Uterus (tissue), 4 donors: ENCODE results near the gene NPHP4. TPM values are rescaled to one million over a fixed set of nuclear protein-coding genes. Genes with fewer than 3 reads are reported as not detected.

Experiments
- DNase-seq, 2 donors: peaks; one replicate each; pipeline ENCODE4 v3.0.0-alpha.2; 2019 to 2020
- H3K27ac ChIP-seq, 2 donors: fragments of 200-600 bp; sonication (generic); 1 replicate in 1 of 2; 2 replicates in 1 of 2; pipeline ENCODE4 v1.5.1; 2016 to 2018
- H3K27me3 ChIP-seq, 2 donors: fragments of 200-600 bp; sonication (generic); one replicate each; pipeline ENCODE4 v1.5.1; 2018 to 2019; ENCODE audit warnings: control low read depth in 1 of 2
- H3K36me3 ChIP-seq, 2 donors: fragments of 200-600 bp; sonication (generic); one replicate each; pipeline ENCODE4 v1.5.1; 2019; ENCODE audit warnings: control low read depth in 1 of 2
- H3K4me1 ChIP-seq, 2 donors: fragments of 200-600 bp; sonication (generic); one replicate each; pipeline ENCODE4 v1.5.1; 2018 to 2019; ENCODE audit warnings: control low read depth in 1 of 2
- H3K4me3 ChIP-seq, 2 donors: fragments of 200-600 bp; sonication (generic); 1 replicate in 1 of 2; 2 replicates in 1 of 2; pipeline ENCODE4 v1.5.1; 2018 to 2019; ENCODE audit warnings: mild to moderate bottlenecking in 1 of 2
- H3K9me3 ChIP-seq, 2 donors: fragments of 200-600 bp; sonication (generic); one replicate each; pipeline ENCODE4 v1.5.1; 2019; ENCODE audit warnings: control low read depth in 1 of 2
- POLR2A ChIP-seq, 2 donors: fragments of 450-650 bp; IDR thresholded peaks; one replicate each; pipeline ENCODE4 v1.6.1; 2016; ENCODE audit warnings: antibody characterized with exemption in 2 of 2, mild to moderate bottlenecking in 1 of 2, moderate library complexity in 1 of 2
- intact Hi-C: fragments of 100-400 bp; cut with DNase I; formaldehyde crosslinking; loops from one replicate; pipeline ENCODE4 v1.15.1; 2023; ENCODE audit warnings: low total_unique reads
- total RNA-seq, 4 donors: library from RNA; depleted of rRNA in 3 of 4; stranded (reverse); fragments of >200 nt in 3 of 4; gene quantifications; one replicate each; pipeline versions ENCODE4 v1.1.0 to v1.2.4, GENCODE V29; 2014 to 2023
- TF ChIP-seq, protein P1 (sequence below), 4 experiments: fragments of 200-600 bp in 2 of 4; fragments of 450-650 bp in 2 of 4; sonication (generic) in 2 of 4; IDR thresholded peaks; one replicate each; pipeline ENCODE4 v1.5.1; 2016 to 2019; ENCODE audit warnings: antibody characterized with exemption in 4 of 4, mild to moderate bottlenecking in 2 of 4, moderate library complexity in 1 of 4
- donor health status: DM: yes; HTN: yes; CAD: no.

Gene NPHP4
- total RNA-seq, 4 donors from 2014 or later, result 1.3 to 16.2 (median 7.0) TPM

DNA sequence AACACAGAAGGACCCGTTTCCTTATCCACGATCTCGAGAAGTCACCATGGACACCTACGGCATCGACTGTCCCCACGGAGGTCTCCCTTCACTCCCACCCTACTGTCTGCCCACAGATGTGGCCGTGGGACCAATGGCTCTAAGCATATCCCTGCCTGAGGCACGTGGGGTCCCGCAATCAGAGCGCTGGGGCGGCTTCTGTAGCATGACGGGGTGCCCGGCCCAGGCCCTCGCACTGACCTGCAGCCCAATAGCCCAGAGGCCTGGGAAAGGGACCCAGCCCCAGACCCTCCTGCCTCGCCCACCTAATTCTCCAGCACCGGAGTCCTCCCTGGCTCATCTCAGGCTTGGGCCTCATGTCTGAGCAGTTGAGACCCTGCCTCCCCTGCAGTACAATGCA is 132.5 kb downstream of the NPHP4 start:
- H3K36me3 ChIP-seq, result no peaks in the 10 kb centered on the region
- DNase-seq, result no peak
- H3K4me1 ChIP-seq, result no peaks in the 10 kb centered on the region
- no peak overlapping the region for H3K27ac ChIP-seq
- H3K9me3 ChIP-seq, result no peaks in the 10 kb centered on the region
- TF ChIP-seq, protein P1, sequence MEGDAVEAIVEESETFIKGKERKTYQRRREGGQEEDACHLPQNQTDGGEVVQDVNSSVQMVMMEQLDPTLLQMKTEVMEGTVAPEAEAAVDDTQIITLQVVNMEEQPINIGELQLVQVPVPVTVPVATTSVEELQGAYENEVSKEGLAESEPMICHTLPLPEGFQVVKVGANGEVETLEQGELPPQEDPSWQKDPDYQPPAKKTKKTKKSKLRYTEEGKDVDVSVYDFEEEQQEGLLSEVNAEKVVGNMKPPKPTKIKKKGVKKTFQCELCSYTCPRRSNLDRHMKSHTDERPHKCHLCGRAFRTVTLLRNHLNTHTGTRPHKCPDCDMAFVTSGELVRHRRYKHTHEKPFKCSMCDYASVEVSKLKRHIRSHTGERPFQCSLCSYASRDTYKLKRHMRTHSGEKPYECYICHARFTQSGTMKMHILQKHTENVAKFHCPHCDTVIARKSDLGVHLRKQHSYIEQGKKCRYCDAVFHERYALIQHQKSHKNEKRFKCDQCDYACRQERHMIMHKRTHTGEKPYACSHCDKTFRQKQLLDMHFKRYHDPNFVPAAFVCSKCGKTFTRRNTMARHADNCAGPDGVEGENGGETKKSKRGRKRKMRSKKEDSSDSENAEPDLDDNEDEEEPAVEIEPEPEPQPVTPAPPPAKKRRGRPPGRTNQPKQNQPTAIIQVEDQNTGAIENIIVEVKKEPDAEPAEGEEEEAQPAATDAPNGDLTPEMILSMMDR (IDR thresholded peaks at IDR 0.05), result no peak
- no peak for TF ChIP-seq POLR2A (IDR thresholded peaks at IDR 0.05)
- no peaks in the 10 kb centered on the region for H3K27me3 ChIP-seq
- intact Hi-C loops, result no loop called here
- H3K4me3 ChIP-seq, result no peak overlapping the region

DNA sequence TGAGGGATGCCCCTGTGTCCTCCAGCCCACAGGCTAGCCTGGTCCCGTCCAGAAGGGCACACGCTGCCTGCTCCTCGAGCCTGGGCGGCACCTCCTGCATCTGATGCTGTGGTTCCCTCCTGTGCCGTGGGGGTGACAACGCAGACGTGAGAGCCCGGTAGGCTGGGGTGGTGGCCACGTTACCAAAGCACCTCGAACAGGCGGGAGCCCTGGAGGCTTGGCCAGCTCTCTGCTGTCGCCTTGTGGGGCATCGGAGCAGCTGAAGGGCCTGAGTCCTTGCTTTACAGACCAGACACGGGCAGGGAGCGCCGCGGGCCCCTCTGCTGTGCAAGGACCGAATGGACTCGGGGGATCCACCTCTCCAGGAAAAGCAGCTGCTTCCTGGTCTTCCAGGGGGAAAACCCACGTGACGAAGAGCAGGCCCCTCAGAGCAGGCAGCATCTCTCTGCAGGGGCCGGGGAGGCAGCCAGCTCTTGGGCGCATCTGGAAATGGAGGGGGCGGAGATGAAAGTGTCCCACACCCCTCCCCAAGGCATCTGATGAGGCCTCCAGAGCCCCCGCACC is 133.3 kb downstream of the NPHP4 start:
- H3K36me3 ChIP-seq, result no peaks in the 10 kb centered on the region
- intact Hi-C loops, result no loop called here
- H3K27me3 ChIP-seq, result no peaks in the 10 kb centered on the region
- TF ChIP-seq, protein P1 (IDR thresholded peaks at IDR 0.05), result no peak
- no peak for TF ChIP-seq POLR2A (IDR thresholded peaks at IDR 0.05)
- H3K9me3 ChIP-seq, result no peaks in the 10 kb centered on the region
- DNase-seq, result no peak
- no peak overlapping the region for H3K27ac ChIP-seq
- no peaks in the 10 kb centered on the region for H3K4me1 ChIP-seq
- H3K4me3 ChIP-seq, result no peak overlapping the region

DNA sequence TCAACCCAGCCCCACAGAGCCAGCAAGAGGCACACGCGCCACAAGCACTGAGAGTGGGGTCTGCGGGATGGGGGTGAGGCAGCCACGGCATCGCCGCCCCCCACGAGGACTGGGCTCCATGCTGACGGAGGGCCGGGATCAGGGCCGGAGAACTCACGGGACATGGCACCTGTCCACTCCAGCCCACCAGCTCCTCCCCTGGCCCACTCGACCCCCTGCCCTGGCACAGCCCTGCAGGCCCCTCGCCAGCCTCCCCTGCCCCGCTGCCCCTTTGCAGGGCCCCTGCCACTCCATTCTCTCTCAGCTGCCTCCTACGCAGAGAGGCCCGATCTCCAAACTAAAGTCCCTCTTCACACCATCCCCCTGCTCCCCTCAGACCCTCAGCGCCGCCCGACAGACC is 134.0 kb downstream of the NPHP4 start:
- Histone ChIP-seq H3K36me3 (no peaks in the 10 kb centered on the region), H3K4me3 (no peak overlapping the region), H3K9me3 (no peaks in the 10 kb centered on the region), H3K4me1 (no peaks in the 10 kb centered on the region), H3K27ac (no peak overlapping the region), H3K27me3 (no peaks in the 10 kb centered on the region)
- no peak for DNase-seq
- intact Hi-C loops, result no loop called here
- TF ChIP-seq, protein P1 (IDR thresholded peaks at IDR 0.05), result no peak
- TF ChIP-seq POLR2A (IDR thresholded peaks at IDR 0.05), result no peak

DNA sequence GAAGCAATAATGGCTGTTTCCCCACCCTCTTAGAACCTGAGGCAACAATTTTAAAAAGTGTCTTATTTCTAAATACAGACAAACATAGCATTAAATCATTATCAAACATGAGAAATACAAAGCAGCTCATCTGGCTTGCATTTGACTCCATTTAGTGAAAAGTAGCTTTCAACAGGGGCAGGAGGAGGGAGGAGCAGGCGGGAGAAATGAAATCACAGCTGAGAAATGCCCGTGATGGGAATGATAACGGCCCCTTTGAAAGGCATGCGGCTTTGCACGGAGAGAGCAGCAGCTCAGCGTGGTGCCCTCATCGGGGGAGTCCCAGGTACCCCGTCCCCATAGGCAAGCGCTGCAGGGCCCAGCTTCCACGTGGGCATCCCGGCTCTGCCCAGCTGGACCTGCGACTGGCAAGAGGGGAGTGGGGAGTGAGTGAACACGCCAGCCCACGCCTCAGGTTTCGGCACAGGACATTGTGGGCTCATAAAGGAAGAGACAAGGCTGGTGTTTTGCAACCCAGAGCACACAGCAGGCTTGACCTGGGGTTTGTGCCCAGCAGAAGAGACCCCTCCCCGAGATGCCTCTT is 134.6 kb downstream of the NPHP4 start:
- intact Hi-C loops, result no loop called here
- TF ChIP-seq, protein P1 (IDR thresholded peaks at IDR 0.05), result no peak
- no peak overlapping the region for H3K4me3 ChIP-seq
- H3K27me3 ChIP-seq, result no peaks in the 10 kb centered on the region
- H3K36me3 ChIP-seq, result no peaks in the 10 kb centered on the region
- H3K4me1 ChIP-seq, result no peaks in the 10 kb centered on the region
- H3K27ac ChIP-seq, result no peak overlapping the region
- no peaks in the 10 kb centered on the region for H3K9me3 ChIP-seq
- DNase-seq, result no peak

DNA sequence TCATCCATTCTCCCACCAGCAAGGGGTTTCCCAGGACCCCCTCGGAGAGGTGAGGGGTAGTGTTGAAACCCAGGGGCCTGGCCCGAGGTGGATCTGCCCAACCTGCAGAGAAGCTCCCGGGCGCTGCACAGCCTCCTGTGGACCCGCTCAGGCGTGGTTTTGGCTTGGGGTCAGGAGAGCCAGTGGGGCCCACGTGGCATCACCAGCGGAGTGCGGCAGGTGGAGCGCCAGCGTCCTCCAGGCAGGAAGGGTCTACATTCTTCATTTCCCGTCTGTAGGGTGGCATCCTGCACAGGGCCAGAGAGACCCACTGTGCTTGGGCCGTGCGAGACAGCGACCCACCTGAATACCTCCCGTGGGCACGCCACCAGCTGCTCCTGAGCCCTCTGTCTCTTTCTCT is 135.2 kb downstream of the NPHP4 start:
- Histone ChIP-seq H3K36me3 (no peaks in the 10 kb centered on the region), H3K4me1 (no peaks in the 10 kb centered on the region), H3K9me3 (no peaks in the 10 kb centered on the region), H3K27ac (no peak overlapping the region), H3K4me3 (no peak overlapping the region), H3K27me3 (no peaks in the 10 kb centered on the region)
- intact Hi-C loops, result no loop called here
- no peak for DNase-seq
- TF ChIP-seq, protein P1 (IDR thresholded peaks at IDR 0.05), result no peak
- no peak for TF ChIP-seq POLR2A (IDR thresholded peaks at IDR 0.05)
